H9 (cell line): ENCODE measurements around the gene CDR2. TPM values are rescaled to one million over a fixed set of nuclear protein-coding genes. Genes with fewer than 3 reads are reported as not detected.

Experiments used
- DNase-seq: peaks from one replicate; pipeline ENCODE4 v3.0.0-alpha.2; 2017
- H2AFZ ChIP-seq: one replicate; pipeline ENCODE4 v1.6.1; 2013; ENCODE audit warnings: mild to moderate bottlenecking, low read length, control low read depth, moderate library complexity
- H2AK5ac ChIP-seq: 2 replicates; pipeline ENCODE4 v1.6.1; 2013; ENCODE audit warnings: low read length, control low read depth, mixed read lengths; ENCODE audit not compliant: insufficient read length
- H2BK120ac ChIP-seq: one replicate; pipeline ENCODE4 v1.6.1; 2013; ENCODE audit warnings: low read depth, mild to moderate bottlenecking, low read length, control low read depth, inconsistent platforms; ENCODE audit not compliant: poor library complexity, severe bottlenecking
- H2BK12ac ChIP-seq: 2 replicates; pipeline ENCODE4 v1.6.1; 2013; ENCODE audit warnings: low read length, control low read depth, mixed read lengths, low read depth; ENCODE audit not compliant: insufficient read length
- H2BK15ac ChIP-seq: 2 replicates; pipeline ENCODE4 v1.6.1; 2013; ENCODE audit warnings: low read depth, low read length, control low read depth
- H2BK20ac ChIP-seq: one replicate; pipeline ENCODE4 v1.6.1; 2013; ENCODE audit warnings: low read depth, mild to moderate bottlenecking, low read length, control low read depth, inconsistent platforms; ENCODE audit not compliant: poor library complexity, severe bottlenecking
- H2BK5ac ChIP-seq: 2 replicates; pipeline ENCODE4 v1.6.1; 2013; ENCODE audit warnings: low read length, control low read depth, mixed read lengths; ENCODE audit not compliant: insufficient read length
- H3K14ac ChIP-seq: 2 replicates; pipeline ENCODE4 v1.6.1; 2013; ENCODE audit warnings: low read length, control low read depth; ENCODE audit not compliant: insufficient read depth
- H3K18ac ChIP-seq: 2 replicates; pipeline ENCODE4 v1.6.1; 2013; ENCODE audit warnings: low read depth, mild to moderate bottlenecking, mixed read lengths, low read length, control low read depth; ENCODE audit not compliant: insufficient read length
- H3K23ac ChIP-seq: 2 replicates; pipeline ENCODE4 v1.6.1; 2013; ENCODE audit warnings: low read length, control low read depth, mixed read lengths, low read depth; ENCODE audit not compliant: insufficient read length
- H3K23me2 ChIP-seq: 2 replicates; pipeline ENCODE4 v1.6.1; 2013; ENCODE audit warnings: low read depth, mild to moderate bottlenecking, mixed read lengths, low read length, control low read depth; ENCODE audit not compliant: insufficient read length, poor library complexity, severe bottlenecking
- H3K27ac ChIP-seq: 2 replicates; pipeline ENCODE4 v1.5.1; 2013; ENCODE audit warnings: low read length, control low read depth, mixed read lengths, low read depth; ENCODE audit not compliant: insufficient read length
- H3K27me3 ChIP-seq: 2 replicates; pipeline ENCODE4 v1.6.1; 2013; ENCODE audit warnings: low read length, control low read depth, inconsistent platforms; ENCODE audit not compliant: insufficient read depth
- H3K4ac ChIP-seq: 2 replicates; pipeline ENCODE4 v1.6.1; 2013; ENCODE audit warnings: low read depth, mild to moderate bottlenecking, control low read depth, inconsistent platforms, low read length, moderate library complexity
- H3K4me1 ChIP-seq: 2 replicates; pipeline ENCODE4 v1.6.1; 2013; ENCODE audit warnings: low read length, control low read depth, inconsistent platforms; ENCODE audit not compliant: insufficient read depth
- H3K4me2 ChIP-seq: 2 replicates; pipeline ENCODE4 v1.6.1; 2013; ENCODE audit warnings: low read length, control low read depth, mixed read lengths; ENCODE audit not compliant: insufficient read length, insufficient read depth
- H3K56ac ChIP-seq: 2 replicates; pipeline ENCODE4 v1.6.1; 2013; ENCODE audit warnings: low read depth, mild to moderate bottlenecking, mixed read lengths, low read length, control low read depth; ENCODE audit not compliant: insufficient read length
- H3K79me1 ChIP-seq: 2 replicates; pipeline ENCODE4 v1.6.1; 2013; ENCODE audit warnings: low read depth, mild to moderate bottlenecking, moderate library complexity, low read length, control low read depth, inconsistent platforms; ENCODE audit not compliant: insufficient read depth, poor library complexity, severe bottlenecking
- H3K79me2 ChIP-seq: 2 replicates; pipeline ENCODE4 v1.6.1; 2013; ENCODE audit warnings: low read length, control low read depth, inconsistent platforms; ENCODE audit not compliant: insufficient read depth
- H3K9ac ChIP-seq: 2 replicates; pipeline ENCODE4 v1.6.1; 2013; ENCODE audit warnings: low read length, control low read depth, mixed read lengths; ENCODE audit not compliant: insufficient read length; ENCODE audit errors: extremely low read depth
- H3K9me3 ChIP-seq: one replicate; pipeline ENCODE4 v1.6.1; 2013; ENCODE audit warnings: low read depth, low read length, inconsistent platforms; ENCODE audit not compliant: control insufficient read depth
- H3T11ph ChIP-seq: one replicate; pipeline ENCODE4 v1.6.1; 2013; ENCODE audit warnings: mild to moderate bottlenecking, low read length, control low read depth, inconsistent platforms
- H4K20me1 ChIP-seq: one replicate; pipeline ENCODE4 v1.6.1; 2013; ENCODE audit not compliant: control insufficient read depth, insufficient read length, insufficient read depth
- H4K5ac ChIP-seq: 2 replicates; pipeline ENCODE4 v1.6.1; 2013; ENCODE audit warnings: low read depth, mild to moderate bottlenecking, mixed read lengths, low read length, control low read depth; ENCODE audit not compliant: insufficient read length
- H4K8ac ChIP-seq: replicated peaks from 2 replicates; pipeline ENCODE4 v1.6.1; 2013; ENCODE audit warnings: low read length, control low read depth, mixed read lengths, low read depth; ENCODE audit not compliant: insufficient read length
- H4K91ac ChIP-seq: 2 replicates; pipeline ENCODE4 v1.6.1; 2013; ENCODE audit warnings: low read depth, mild to moderate bottlenecking, moderate library complexity, mixed read lengths, low read length, control low read depth; ENCODE audit not compliant: insufficient read length
- H3K27ac Mint-ChIP-seq, 3 experiments: 2 replicates in 2 of 3; 3 replicates in 1 of 3; pipeline ENCODE4 v1.8.0; 2020 to 2021; ENCODE audit warnings: mixed read lengths in 3 of 3, mild to moderate bottlenecking in 1 of 3, moderate library complexity in 1 of 3
- H3K27me3 Mint-ChIP-seq: 2 replicates; pipeline ENCODE4 v1.8.0; 2021; ENCODE audit warnings: low read depth, mild to moderate bottlenecking, moderate library complexity, mixed read lengths
- H3K36me3 Mint-ChIP-seq, 3 experiments: 2 replicates in 2 of 3; 3 replicates in 1 of 3; pipeline ENCODE4 v1.8.0; 2020 to 2021; ENCODE audit warnings: low read depth in 3 of 3, mixed read lengths in 3 of 3; ENCODE audit not compliant: insufficient read depth in 1 of 3
- H3K4me1 Mint-ChIP-seq, 2 experiments: 2 replicates each; pipeline ENCODE4 v1.8.0; 2020; ENCODE audit warnings: mixed read lengths in 2 of 2
- H3K4me3 Mint-ChIP-seq, 2 experiments: 2 replicates in 1 of 2; 3 replicates in 1 of 2; pipeline ENCODE4 v1.8.0; 2020 to 2021; ENCODE audit warnings: mild to moderate bottlenecking in 2 of 2, mixed read lengths in 2 of 2, moderate library complexity in 1 of 2
- H3K9me3 Mint-ChIP-seq, 2 experiments: 2 replicates in 1 of 2; 3 replicates in 1 of 2; pipeline ENCODE4 v1.8.0; 2020; ENCODE audit warnings: mild to moderate bottlenecking in 2 of 2, mixed read lengths in 2 of 2, moderate library complexity in 1 of 2
- CTCF ChIP-seq: fragments of 200-600 bp; sonication (generic); conservative IDR thresholded peaks from 3 replicates; pipeline ENCODE4 v1.8.0; 2021; ENCODE audit warnings: antibody characterized with exemption, mild to moderate bottlenecking
- WGBS: extraction: QIAGEN DNeasy Blood & Tissue Kit; methylation state at CpG from one replicate; pipeline ENCODE4 v1.1.7; 2013; ENCODE audit warnings: missing lambda C conversion rate, low lambda C conversion rate, mixed read lengths; ENCODE audit not compliant: insufficient read length; ENCODE audit errors: extremely low coverage; 5-methylcytosine and 5-hydroxymethylcytosine counted together
- total RNA-seq: library from RNA; stranded (reverse); gene quantifications from 2 replicates; pipeline ENCODE4 v1.2.1, GENCODE V29; 2021

The CDR2 gene
- total RNA-seq, 1 experiment from 2014 or later: 33.4 TPM

DNA sequence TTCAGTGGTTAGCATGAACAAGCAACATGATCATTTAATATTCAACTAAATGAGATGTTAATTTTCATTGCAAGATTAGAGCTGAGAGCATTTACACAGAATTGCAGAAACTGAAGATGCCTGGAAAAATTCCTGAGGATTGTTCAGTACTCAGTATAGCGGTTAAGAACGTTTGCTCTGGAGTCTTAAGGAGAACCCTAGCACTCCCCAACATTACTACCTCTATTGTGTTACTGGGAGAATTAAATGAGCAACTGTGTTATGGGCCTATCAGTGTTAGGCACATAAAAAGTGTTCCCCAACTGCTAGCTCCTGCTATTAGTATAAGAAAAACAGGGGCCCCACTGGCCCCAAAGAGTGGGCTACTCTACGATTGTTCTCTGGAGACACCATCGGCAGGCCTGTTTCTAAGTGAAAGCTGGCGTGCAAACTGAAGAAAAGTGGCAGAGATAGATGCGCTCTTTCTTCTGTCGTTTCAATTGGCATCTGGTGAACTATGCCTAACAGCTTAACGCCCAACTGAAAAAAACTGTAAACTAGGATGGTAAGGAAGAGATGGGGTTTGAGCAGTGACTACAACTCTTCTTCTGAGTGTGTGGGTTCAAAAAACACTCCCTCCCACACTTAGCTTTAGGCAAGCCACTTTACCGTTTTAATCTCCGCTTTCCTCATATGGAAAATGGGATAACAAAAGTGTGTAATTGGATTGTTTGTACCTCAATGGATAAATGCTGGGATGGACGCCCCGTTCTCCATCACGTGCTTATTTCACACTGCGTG lies 1.3 kb downstream of the CDR2 start:
- no peak overlapping the region for H4K5ac ChIP-seq
- no peak overlapping the region for H3K4ac ChIP-seq
- TF ChIP-seq CTCF: no peak
- no peak overlapping the region for H2AK5ac ChIP-seq
- H3K18ac ChIP-seq: no peak overlapping the region
- peaks cover 2% of the 10 kb centered on the region for H3K4me1 ChIP-seq
- no peaks in the 10 kb centered on the region for H4K20me1 ChIP-seq
- H3K79me2 ChIP-seq: peaks cover 9% of the 10 kb centered on the region; the same call in 1 of the 2 replicates
- H2BK12ac ChIP-seq: no peak overlapping the region
- no peak overlapping the region for H2BK120ac ChIP-seq
- peaks cover 11% of the 10 kb centered on the region for H3K23me2 ChIP-seq
- H3K27me3 ChIP-seq: no peaks in the 10 kb centered on the region
- no CpG with 5 or more reads among the region's 14 CpGs for WGBS
- H2BK15ac ChIP-seq: no peak overlapping the region
- no peak overlapping the region for H2AFZ ChIP-seq
- H2BK5ac ChIP-seq: no peak overlapping the region
- H3T11ph ChIP-seq: no peak overlapping the region
- peak overlapping the region; percentile 76 for H3K9ac ChIP-seq
- H3K56ac ChIP-seq: no peak overlapping the region
- H3K79me1 ChIP-seq: peaks cover 6% of the 10 kb centered on the region
- H3K9me3 ChIP-seq: no peaks in the 10 kb centered on the region
- DNase-seq: no peak
- H3K23ac ChIP-seq: no peak overlapping the region
- no peak overlapping the region for H2BK20ac ChIP-seq
- no peak overlapping the region for H4K91ac ChIP-seq
- no peak overlapping the region for H3K27ac ChIP-seq
- H3K4me1 Mint-ChIP-seq: peaks cover 34 to 62% of the 10 kb centered on the region in 2 experiments
- no peak overlapping the region for H3K14ac ChIP-seq
- H3K27me3 Mint-ChIP-seq: peaks cover 11% of the 10 kb centered on the region
- H3K9me3 Mint-ChIP-seq: 0 out of 5 replicates have a peak, but pooled peaks cover 0 to 2% of the 10 kb centered on the region in 2 experiments
- H3K36me3 Mint-ChIP-seq: peaks cover 5 to 21% (median 19%) of the 10 kb centered on the region in 3 experiments; a peak in 6 of 7 replicates
- peak overlapping the region; percentile 70 for H3K4me2 ChIP-seq
- H3K27ac Mint-ChIP-seq: peak overlapping the region in 1 of 3 experiments; percentile 20; a peak in 1 of 7 replicates
- H3K4me3 Mint-ChIP-seq: peak overlapping the region; percentile 86
- H4K8ac ChIP-seq: no peak overlapping the region
